HG02870 (cell line): ENCODE data around the gene HAT1.
A peak's percentile ranks its signal among the peaks of the same experiment; 100 is the strongest.
"Not testable (repeated sequence)": the region's sequence is repeated elsewhere in the genome, so short reads cannot be mapped to it uniquely, and the experiment has no call there.

ENCODE experiments used
- ATAC-seq: cut with Tn5 transposase; IDR thresholded peaks from one replicate; pipeline ENCODE4 v1.9.1; 2021; ENCODE audit warnings: mild to moderate bottlenecking, moderate library complexity; ENCODE audit not compliant: unreplicated experiment

HAT1 gene

GRCh38 chr2:171922230-171923022 lies at the start of gene HAT1:
Gene HAT1 (plus strand): TSS chr2:171922461. CDS start chr2:171922501, 40 bp downstream.
- peak; percentile 96 for ATAC-seq

DNA sequence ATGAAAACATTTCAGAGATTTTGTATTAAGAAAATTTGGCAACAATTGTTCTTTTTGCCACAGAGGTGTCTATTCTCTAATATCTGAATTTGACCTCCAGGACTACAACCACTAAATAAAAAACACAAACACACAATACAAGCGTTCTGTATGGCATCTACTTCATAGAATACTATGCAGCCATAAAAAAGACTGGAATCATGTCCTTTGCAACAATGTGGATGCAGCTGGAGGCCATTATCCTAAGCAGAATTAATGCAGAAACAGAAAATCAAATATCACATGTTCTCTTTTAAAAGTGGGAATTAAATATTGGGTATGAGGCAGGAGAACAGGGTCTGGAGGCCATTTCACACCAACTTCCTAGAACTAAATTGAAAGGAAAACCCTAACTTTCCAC lies 47.7 kb upstream of the HAT1 start:
- ATAC-seq, result no peak

GRCh38 chr2:171874963-171875362 lies 47.3 kb upstream of the HAT1 start:
- no peak for ATAC-seq

DNA sequence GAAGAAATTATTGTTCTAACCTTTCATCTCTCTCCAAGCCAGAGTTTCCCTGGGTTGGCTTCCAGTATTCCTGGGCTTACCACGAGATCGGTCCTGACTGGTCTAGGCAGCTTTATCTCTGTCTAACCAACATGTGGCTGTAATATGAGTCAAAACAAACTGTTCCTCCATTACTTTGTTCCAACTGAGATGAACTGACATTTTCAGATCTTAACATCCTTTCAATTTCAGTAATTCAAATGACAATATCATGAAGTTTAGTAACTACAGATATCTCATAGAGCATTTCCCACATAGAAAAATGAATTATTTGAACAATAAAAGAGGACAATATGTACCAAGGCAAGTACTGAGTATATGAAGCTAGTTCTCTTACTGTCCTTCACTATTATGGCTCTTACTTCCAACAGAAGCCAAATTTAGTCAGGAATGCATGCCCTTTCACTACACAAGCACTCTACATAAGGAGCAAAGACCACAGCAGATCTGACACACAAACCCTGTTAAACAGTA lies 43.7 kb upstream of the HAT1 start:
- peak; percentile 47 for ATAC-seq

GRCh38 chr2:171879865-171880264 lies 42.4 kb upstream of the HAT1 start:
- ATAC-seq, result no peak

DNA sequence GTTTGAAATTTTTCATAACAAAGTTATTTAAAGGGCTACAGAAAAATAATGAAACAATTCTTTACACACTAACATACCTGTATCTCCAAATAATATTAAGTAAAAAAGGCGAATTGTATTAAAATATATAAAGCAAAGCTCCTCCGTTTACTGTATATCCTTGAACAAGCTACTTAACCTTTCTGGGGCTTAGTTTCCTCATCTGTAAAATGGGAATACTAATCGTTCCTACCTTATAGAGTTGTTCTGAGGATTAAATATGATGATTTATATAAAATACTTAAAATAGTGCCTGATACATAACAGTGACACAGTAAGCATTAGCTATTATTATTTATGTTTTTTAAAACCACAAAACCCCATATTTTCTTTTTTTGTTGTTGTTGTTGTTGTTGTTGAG lies 41.5 kb upstream of the HAT1 start:
- no peak for ATAC-seq

- no peak for ATAC-seq
Observed at GRCh38 chr2:171882089-171882769, 40.0 kb upstream of the HAT1 start.

GRCh38 chr2:171883275-171883893 lies 38.9 kb upstream of the HAT1 start:
- no peak for ATAC-seq

DNA sequence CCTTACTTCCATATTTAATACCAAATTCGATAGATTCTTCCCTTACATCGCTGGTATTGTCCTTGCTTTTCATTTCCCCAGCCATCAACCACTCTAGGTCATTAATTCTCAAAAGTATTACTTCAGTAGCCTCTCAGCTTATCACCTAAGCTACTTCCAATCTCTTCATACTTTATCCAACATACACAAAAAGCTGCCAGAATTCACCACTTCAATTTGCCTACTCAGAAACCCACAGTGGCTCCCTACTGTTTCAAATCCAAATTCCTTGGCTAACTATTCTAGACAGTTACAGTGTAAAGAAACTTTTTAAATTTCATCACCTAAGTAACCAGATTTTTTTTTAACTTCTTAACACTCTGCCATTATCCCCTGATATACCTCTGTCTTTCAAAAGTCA lies 32.9 kb upstream of the HAT1 start:
- no peak for ATAC-seq

DNA sequence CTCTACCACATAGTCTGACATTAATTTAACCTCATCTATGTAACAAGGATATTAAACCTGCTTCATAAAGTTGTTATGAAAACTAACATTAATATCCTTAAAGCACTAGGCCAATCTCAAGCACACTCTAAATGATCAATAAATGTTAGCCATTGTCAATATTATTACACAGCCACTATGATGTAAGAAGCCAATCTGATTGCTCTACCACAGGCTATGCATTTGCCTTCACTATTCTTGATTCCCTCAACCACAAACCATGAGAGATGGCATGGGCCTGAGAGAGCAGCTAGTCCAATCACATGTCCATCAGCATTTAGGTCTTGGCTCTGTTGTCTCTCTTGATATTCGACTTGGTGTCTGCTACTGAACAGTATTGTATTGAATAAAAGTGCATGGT lies 32.5 kb upstream of the HAT1 start:
- no peak for ATAC-seq

- peak; percentile 17 for ATAC-seq
Observed at GRCh38 chr2:171893196-171893823, 29.0 kb upstream of the HAT1 start.

GRCh38 chr2:171893824-171894611 lies 28.2 kb upstream of the HAT1 start, which contains the start of gene SLC25A12:
Gene SLC25A12 (minus strand): TSS chr2:171894244. CDS start chr2:171894214, 30 bp downstream.
- ATAC-seq, result peak; percentile 85

- no peak for ATAC-seq
Observed at GRCh38 chr2:171894612-171894947, 27.7 kb upstream of the HAT1 start.

- no peak for ATAC-seq
Observed at GRCh38 chr2:171895786-171896185, 26.5 kb upstream of the HAT1 start.

- not testable (repeated sequence) for ATAC-seq
Observed at GRCh38 chr2:171899623-171900282, 22.5 kb upstream of the HAT1 start.

GRCh38 chr2:171902840-171903420 lies 19.3 kb upstream of the HAT1 start:
- no peak for ATAC-seq

GRCh38 chr2:171908235-171908634 lies 14.0 kb upstream of the HAT1 start:
- no peak for ATAC-seq

GRCh38 chr2:171909266-171909665 lies 13.0 kb upstream of the HAT1 start:
- ATAC-seq, result no peak

- ATAC-seq, result no peak
Observed at GRCh38 chr2:171910494-171910893, 11.8 kb upstream of the HAT1 start.

DNA sequence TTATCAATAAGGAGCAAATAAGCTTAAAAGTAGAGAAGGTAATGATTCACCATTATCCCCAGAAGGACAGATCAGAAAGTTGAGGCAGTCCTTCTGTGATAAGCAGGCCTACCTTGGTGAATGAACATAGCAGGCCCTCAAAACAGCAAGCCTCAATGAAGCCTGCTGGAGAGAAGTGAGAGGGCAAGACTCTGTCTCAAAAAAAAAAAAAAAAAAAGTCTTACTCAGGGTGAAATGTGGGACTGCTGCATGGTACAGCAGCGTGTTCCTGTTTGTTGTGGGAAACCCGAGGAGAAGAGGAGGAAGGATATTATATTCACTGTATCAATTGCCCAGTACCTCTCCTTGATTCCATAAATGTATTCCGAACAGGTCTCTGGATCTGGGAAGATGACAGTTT lies 8.7 kb upstream of the HAT1 start:
- no peak for ATAC-seq
